GM19395 (cell line): ENCODE data around the gene CREBBP.

Source experiments
- ATAC-seq: cut with Tn5 transposase; IDR thresholded peaks from one replicate; pipeline ENCODE4 v1.9.1; 2021; ENCODE audit warnings: mild to moderate bottlenecking, moderate library complexity; ENCODE audit not compliant: unreplicated experiment

CREBBP gene

DNA sequence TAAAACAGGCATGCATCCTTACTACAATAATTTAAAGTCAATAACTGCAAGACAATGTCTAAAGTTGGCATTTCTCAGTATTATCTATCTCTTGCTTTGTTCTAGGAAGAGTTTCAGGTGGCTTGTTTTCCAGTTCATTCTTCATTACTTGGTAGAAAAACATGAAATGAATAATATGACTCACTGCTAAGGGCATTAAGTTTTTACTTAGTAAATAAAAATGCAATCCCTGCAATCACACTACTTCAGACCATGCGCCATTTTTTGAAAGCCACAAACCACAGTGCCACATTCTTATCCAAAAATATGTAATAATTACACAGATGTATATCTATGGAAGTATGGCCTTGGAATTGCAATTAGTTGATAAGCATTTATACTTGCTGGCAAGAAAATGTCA lies 55.4 kb downstream of the CREBBP start:
- ATAC-seq = no peak

GRCh38 chr16:3824121-3824795 lies 56.3 kb downstream of the CREBBP start:
- no peak for ATAC-seq

GRCh38 chr16:3823427-3823826 lies 57.1 kb downstream of the CREBBP start:
- no peak for ATAC-seq

DNA sequence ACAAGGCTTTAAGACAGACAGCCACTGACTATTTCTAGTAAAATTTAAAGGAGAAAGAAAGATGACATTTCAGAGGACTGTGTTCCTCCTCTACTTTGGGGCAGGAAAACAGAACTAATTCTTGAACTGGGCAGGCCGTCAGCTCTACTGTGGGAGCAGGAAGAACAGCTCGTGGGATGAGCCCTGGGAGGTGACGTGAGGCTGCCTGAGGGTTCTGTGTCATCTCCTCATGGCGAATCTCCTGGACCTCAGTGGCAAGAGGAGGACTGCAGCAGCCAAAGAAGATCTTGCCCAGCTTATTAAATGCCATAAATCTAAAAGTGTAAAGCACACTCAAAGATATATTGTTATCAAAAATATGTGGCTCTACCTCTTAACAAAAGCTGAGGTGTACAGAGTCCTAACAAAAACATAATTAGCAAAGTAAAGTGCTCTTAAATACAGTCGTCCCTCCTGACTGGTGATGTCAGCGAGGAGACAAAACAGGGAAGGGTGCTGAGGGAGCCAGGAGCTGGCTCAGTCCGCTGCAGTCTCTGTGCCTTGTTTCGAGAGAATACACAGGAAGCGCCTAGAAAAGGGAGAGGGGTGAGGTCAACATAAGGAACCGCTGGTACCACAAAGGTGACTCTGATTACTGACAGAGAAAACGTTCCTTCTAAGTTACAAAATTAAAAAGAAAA lies 58.0 kb downstream of the CREBBP start:
- no peak for ATAC-seq

- no peak for ATAC-seq
Observed at GRCh38 chr16:3821184-3821583, 59.3 kb downstream of the CREBBP start.

DNA sequence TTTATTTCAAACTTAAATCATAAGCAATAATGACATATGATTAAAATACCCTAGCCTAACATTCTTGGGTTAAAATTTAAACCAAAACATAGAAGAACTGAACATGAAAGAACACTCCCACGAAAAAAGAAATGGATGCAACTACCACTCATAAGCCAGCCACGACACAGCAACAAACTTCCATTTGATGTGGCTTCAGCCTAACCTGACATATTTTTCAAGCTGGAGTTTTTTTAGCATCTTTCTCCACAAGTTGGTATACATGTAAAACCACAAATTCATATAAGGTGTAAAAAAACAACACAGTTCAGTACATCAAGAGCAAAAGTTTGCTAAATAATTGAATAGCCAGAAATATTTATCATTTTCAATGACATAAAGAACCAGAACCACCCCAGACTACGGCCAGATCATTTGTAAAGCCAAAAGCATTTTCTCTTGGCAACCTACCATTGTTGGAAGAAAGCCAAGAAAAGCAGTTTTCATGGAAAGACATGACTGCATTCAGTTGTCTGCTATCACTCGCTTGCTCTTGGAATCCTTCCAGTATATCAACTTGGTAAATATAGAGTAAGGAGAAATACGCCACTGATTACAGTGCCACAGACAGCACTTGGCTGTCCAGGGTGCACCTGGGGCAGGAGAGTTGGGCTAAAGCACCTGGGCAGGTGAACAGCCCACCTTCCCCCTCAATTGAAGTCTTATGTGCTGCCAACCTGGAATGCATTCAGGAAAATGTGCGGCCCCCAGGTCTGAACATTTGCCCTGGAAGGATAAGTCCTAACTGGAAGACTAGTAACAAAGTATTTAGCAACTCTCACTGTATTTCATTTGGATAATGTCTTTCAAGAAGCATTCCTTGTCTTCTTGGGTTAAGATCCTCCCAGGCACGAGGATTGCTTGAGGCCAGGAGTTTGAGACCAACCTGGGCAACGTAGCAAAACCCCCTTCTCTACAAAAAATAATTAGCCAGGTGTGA lies 60.5 kb downstream of the CREBBP start:
- ATAC-seq = no peak

GRCh38 chr16:3819175-3819527 lies 61.4 kb downstream of the CREBBP start:
- ATAC-seq = no peak

DNA sequence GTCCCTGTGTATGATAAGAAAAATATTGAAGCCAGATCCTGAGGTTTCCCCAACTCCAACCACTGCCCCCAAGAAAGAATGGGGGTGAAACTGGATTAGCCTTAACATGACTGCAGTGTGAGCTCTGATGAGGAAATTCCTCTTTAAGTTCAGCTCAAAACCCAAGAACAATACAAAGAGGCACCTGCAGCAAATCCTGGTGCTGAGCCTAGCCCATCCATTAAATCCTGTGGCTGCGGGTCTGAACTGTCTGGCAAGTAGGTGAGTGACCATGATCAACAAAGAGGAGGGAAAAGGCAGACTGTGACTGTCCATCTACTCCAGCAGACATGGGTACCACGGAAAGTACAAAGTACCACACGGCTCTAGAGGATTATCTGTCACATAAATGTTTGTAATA lies 64.2 kb downstream of the CREBBP start:
- no peak for ATAC-seq

GRCh38 chr16:3814755-3815154 lies 65.8 kb downstream of the CREBBP start:
- no peak for ATAC-seq

DNA sequence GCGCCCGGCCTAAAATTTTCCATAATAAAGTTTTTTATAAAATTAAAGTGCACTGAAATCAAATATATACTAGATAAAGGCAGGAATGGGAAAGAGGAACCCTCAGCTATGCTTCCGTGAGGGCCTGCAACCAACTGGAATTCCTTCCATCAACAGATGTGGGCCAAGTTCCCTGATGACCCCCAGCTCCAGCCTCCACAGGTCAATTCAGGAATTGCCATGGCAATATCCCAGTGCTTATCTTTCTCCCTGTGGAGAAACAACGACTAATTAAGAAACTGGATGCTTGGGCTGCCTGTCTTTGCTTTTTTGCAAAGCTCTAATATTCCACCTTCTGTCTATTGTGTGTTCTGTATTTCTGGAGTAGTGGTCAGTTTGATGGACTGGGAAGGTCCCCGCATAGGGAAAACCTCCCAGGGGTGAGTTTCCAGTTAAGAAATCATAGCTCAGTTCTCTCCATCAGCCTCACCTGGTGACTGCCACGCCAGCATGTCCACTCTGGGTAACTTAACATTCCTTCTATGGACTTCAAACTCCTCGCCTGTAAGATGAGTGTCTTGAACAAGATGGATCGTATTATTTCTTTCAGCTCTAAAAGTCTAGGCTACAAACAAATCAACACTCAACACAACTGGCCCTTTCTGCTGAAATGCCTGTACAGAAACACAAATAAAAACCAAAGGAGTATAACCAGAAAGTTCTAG lies 67.9 kb downstream of the CREBBP start:
- no peak for ATAC-seq

DNA sequence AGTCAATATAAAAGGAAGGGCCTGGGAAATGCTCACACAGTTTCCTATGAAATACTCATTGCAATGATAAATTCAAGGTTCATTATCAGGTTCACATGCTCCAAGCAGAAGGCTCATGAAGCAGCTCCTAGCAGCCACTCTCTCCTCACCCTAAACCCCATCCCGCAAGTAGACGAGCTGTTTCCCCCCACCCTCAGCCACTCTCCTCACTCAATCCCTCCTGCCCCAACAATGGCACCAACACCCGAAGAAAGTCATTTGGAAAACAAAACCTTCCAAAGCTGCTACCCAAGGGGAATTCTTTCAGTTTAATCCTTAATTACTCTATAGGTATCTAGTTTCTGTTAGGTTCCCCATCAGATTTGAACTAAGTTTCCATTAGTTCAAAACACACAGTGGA lies 69.7 kb downstream of the CREBBP start:
- no peak for ATAC-seq

DNA sequence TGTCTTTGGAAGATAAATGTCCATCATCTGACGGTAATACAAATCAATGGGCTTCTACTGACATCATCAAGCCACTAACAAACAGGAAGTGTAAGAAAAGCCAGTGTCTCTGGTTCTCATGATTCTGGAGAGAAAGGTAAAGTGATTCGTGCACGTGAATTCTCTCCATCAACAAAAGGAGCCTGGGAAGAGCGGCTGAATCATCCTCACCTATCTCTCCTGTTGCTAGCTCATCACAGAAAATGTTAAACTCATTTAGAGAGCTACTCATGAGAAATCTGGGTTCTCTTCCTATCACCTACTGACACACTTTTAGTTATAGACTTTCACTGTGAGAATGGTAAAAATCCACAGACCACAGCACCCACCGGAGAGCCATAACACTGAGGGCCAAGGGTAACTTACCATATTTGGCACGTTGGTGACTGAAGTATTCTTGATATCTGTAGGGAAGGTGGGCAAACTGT lies 70.3 kb downstream of the CREBBP start:
- ATAC-seq = no peak

DNA sequence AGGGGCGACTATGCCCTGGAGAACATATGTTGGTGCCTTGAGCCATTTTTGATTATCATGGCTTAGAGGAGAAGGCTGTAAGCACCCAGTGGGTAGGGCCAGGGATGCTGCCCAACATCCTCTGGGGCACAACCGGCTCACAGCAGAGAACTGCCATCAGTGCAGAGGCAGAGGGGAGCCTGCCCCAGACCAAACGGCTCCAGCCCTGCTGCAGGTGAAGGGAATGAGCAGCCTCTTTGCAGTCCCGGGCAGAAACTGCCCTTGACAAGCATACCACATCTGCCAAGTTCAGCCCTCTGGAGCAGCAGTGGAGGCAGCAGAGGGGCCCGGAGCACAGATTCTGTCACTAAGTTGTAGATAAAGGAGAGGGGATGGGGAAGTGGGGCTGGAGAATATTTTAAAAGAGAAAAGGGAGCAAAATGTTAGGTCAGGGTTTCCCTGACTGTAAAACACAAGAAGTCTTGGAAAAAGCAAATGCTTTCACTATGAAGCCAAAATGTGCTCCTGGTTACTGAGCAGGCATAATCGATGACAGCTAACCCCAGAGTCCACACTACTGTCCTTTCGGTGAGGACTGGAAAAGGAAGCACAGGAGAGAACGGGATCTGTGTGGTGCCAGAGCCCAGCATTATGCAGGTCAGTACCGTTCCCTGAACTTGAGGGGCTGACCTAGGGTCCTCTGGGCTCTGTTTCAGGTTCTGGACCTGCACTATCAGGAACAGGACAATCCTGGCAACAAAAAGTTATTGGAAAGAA lies 72.0 kb downstream of the CREBBP start:
- ATAC-seq = no peak

GRCh38 chr16:3807425-3808123 lies 72.9 kb downstream of the CREBBP start:
- ATAC-seq = no peak

DNA sequence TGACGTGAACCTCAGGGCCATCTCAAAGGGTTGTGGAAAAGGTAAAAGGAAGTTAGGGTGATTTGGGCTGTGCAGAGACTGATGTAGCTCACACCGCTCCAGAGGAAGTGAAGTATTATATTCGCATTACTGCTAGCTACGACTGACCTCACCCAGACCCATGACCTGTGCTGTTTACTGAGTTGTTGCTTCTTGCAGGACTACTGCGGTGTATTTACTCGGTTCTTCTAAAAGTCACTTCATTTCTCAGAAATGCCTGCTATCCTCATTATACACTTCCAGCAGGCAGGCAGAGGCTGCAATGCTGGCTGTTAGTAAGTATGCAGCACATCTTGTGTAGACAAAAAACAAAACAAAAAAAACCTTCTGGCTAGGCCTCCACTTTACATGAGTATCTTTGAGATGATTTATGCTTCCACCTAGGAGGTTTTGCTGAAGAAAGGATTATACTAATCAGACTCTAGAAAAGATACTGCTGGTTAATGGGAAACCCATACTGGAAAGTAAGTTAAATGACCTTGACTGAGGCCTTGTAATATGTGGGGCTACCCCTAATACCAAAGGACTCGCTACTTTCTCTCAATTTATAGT lies 76.0 kb downstream of the CREBBP start:
- no peak for ATAC-seq

DNA sequence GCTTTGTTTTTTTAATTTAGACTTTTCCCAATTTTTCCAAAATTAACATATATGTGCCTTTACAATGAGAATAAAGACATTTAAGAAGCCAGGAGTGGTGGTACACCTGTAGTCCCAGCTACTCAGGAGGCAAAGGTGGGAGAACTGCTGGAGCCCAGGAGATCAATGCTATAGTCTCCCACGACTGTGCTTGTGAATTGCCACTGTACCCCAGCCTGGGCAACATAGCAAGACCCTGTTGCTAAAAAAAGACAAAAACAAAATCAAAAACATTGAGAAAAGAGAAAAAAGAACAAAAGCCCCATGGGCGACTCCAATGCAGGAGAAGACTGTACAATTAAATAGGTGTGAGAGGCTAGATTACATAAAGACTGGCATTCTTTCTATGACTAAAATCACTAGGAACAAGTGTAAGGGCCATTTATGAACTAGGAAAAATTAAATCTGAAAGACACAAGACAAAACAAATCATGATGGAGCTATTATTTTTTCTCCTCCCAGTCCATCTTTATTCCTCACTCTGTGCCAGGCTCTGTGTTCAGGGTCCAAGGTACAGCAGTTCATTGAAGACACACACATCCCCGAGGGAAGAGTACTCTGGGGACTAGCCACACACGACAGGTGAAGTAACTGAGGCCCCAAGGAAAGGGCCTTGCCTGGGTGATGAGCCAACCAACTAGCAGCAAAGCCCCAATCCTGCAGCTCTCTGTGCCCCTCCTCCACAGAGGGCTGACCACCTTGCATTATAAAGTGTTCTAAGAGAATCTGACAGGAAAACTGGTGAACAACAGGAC lies 79.8 kb downstream of the CREBBP start:
- no peak for ATAC-seq

- ATAC-seq = no peak
Observed at GRCh38 chr16:3800019-3800418, 80.5 kb downstream of the CREBBP start.

GRCh38 chr16:3799354-3799753 lies 81.2 kb downstream of the CREBBP start:
- no peak for ATAC-seq
